ENCODE measurements around the gene DRAM2. TPM values are rescaled to one million over a fixed set of nuclear protein-coding genes. Genes with fewer than 3 reads are reported as not detected.

Gene DRAM2
- total RNA-seq, 2 donors from 2014 or later = 49.7 to 64.9 TPM

Other genes starting within 250 kb of the DRAM2 start
- 10 to 100 TPM; 13.7 to 20.1 TPM for gene LRIF1, start 176.2 kb downstream of the DRAM2 start, total RNA-seq
- 10 to 100 TPM; 28.0 to 33.3 TPM for gene CEPT1, start 130 bp upstream of the DRAM2 start, total RNA-seq
- 1 to 10 TPM in 1 of 2 donors, under 1 TPM in 1; 0.89 to 2.6 TPM for gene DENND2D, start 60.6 kb upstream of the DRAM2 start, total RNA-seq
- gene CHI3L2, start 87.6 kb upstream of the DRAM2 start, total RNA-seq = not detected
- not detected for gene CHIA, start 150.8 kb upstream of the DRAM2 start, total RNA-seq